NCI-H1694 (cell line): ENCODE results near the gene GOLGB1.
"Not testable (repeated sequence)": the region's sequence is repeated elsewhere in the genome, so short reads cannot be mapped to it uniquely, and the experiment has no call there.

Source experiments
- DNase-seq: peaks from one replicate; lab custom pipeline; 2025; lab: John Stamatoyannopoulos, UW

Gene GOLGB1, protein sequence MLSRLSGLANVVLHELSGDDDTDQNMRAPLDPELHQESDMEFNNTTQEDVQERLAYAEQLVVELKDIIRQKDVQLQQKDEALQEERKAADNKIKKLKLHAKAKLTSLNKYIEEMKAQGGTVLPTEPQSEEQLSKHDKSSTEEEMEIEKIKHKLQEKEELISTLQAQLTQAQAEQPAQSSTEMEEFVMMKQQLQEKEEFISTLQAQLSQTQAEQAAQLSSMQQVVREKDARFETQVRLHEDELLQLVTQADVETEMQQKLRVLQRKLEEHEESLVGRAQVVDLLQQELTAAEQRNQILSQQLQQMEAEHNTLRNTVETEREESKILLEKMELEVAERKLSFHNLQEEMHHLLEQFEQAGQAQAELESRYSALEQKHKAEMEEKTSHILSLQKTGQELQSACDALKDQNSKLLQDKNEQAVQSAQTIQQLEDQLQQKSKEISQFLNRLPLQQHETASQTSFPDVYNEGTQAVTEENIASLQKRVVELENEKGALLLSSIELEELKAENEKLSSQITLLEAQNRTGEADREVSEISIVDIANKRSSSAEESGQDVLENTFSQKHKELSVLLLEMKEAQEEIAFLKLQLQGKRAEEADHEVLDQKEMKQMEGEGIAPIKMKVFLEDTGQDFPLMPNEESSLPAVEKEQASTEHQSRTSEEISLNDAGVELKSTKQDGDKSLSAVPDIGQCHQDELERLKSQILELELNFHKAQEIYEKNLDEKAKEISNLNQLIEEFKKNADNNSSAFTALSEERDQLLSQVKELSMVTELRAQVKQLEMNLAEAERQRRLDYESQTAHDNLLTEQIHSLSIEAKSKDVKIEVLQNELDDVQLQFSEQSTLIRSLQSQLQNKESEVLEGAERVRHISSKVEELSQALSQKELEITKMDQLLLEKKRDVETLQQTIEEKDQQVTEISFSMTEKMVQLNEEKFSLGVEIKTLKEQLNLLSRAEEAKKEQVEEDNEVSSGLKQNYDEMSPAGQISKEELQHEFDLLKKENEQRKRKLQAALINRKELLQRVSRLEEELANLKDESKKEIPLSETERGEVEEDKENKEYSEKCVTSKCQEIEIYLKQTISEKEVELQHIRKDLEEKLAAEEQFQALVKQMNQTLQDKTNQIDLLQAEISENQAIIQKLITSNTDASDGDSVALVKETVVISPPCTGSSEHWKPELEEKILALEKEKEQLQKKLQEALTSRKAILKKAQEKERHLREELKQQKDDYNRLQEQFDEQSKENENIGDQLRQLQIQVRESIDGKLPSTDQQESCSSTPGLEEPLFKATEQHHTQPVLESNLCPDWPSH (N-terminal part only)

DNA sequence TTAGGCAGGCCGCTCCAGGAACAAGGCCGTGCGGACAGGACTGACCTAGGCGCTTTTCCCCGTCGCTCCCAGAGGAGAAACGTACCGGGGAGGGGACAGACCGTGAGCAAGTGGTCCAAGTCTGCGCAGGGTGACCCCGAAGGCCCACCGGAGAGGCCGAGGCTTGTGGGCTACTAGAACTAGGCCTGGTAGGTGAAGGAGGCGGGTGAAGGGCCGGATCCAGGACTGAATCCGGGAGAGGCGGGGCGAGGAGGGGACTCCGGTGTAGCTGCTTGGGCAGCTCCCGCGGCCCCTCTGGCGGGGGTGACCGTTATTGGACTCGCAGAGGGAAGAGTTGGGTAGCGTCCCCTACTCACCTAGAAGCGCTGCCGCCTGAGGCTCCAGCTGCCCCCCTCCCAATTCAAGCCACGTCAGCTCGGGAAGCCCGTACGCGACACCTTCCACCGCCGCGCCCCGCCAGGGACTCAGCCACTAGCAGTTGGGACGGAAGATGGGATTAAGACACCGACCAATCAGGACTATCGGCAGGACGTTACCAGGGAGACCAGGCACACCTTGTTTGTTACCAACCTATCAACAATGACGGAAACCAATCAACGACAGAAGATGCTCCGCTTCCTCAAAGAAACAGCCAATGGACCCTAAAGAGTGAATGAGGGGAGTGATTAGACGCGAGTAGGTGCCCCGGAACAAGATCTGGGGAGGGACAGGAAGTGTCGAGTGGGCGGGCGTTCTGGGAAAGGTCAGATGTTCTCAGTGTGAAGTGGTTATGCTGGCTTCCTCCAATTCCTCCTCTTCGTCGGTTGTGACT is at the start of gene GOLGB1:
Gene GOLGB1 (minus strand): TSS at position 466 of the 811 bp plus-strand sequence. CDS start 18,770 bp downstream, outside the sequence.
- DNase-seq = peak; percentile 95

DNA sequence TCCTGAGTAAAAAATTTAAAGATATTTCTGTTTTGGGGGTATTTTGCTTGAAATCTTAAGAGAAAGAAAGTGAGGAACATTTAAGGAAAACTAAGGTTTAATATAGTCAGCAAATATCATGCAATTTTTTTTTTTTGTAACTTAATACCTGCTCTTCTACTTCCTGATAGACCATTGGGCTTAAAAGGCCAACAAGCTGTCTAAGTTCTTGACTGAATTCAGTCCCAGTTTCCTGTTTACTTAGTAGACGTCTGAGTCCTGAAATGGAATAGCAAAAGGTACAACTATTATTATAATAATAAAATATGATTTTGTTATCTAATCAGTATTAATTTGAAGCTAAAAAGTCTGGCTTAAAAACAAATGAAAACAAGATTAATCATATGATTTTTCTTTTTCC is 47.4 kb upstream of the GOLGB1 start:
- no peak for DNase-seq

DNA sequence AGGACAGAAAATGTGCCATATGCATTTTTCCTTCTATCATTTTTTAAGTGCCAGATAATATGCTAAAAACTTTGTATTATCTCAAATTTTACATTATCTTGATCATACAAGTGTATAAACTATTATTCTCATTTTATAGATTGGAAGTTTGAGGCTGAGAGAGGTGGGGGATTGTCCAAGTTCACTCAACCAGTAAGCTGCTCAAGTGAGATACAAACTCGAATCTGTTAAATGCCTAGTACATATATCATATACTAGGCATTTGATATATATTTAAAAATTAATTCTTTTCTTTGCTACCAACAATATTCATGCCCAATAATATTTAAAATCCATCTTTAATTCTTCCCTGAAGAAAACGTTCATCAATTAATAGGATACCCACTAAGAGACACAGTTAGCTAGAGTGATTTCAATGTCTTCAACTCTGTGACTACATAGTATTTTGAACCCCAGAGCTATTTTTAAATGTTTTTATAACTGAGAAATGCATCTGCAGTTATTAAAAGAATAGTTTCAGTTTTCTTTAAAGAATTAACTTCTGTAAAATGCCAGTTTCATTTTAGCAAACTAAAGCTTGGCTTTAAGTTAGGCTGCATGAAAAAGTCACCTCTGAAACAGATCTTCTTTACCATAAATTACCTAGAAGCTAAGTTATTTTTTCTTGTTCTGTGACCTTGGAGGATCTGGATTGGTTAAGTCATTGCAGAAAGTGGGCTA is 44.9 kb upstream of the GOLGB1 start:
- no peak for DNase-seq

DNA sequence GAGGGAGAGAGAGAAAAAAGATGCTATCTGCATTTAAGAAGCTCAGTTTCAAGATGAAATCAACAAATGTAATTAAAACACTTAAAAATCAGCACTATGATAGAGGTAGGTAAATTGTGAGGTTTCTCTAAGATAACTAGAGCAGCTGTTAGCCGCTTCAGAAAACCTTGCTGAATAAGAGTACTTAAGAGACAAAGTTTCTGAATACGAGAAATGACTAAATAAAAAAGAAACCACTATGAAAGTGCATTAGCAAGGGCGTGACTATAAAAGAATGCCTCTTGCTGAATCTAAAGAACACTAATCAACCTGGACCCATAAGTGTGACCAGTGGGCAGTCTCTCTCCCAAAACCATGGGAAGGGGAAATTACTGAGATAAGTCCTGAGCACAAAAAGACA is 43.5 kb upstream of the GOLGB1 start:
- DNase-seq = no peak

DNA sequence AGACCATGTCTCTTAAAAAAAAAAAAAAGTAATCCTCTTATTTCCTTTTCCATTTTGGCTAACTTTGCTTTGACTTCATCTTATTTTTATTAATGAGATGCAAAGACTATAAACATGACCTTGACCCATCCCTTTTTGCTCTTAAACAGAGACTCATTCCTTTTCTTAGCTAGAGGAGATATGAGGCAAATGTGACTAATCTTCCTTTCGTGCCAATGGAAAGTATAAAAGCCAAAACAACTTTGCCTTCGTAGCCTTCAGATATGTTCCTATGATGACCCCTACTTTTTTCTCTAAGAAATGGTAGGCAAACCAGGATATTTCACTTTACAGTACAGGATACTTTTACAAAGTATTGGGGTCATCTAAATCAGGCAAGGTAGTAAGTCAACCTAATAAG is 36.9 kb upstream of the GOLGB1 start:
- no peak for DNase-seq

DNA sequence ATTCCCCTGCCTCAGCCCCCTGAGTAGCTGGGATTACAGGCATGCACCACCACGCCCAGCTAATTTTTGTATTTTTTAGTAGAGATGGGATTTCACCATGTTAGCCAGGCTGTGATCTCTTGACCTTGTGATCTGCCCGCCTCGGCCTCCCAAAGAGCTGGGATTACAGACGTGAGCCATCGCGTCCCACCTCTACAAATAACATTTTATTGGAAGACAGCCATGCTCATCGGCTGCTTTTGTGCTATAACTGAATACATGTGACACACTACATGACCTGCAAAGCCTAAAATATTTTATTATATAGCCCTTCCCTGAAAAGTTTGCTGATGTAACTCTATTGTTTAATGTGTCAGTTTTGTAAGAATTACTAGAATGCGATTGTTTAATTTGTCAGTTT is 33.2 kb upstream of the GOLGB1 start:
- DNase-seq = not testable (repeated sequence)

DNA sequence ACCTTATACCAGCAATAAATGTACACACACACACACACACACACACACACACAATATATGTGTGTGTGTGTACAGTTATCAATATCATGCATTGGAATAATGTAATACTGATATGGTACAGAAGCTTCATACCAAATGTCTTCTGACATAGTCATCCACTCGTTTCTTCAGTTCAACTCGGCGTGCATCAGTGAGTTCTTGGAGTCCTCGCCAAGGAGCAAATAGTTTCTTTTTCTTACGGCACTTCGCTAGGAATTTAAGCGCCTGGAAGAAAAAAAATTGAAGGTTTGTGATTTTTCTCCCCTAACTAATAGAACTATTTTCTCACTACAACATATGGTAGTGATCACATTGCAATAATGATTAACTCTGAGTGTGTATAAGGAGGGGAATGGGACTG is 32.1 kb upstream of the GOLGB1 start:
- no peak for DNase-seq

DNA sequence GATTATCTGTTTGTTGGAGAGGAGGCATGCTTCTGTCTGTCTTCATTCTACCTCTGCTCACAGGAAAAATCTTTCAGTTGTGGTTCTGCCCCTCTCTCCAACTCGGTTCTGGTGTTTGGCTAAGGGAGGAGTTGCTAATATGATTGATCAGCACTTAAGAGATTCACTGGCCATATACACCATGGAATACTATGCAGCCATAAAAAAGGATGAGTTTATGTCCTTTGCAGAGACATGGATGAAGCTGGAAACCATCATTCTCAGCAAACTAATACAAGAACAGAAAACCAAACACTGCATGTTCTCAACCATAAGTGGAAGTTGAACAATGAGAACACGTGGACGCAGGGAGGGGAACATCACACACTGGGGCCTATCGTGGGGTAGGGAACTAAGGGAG is 25.6 kb upstream of the GOLGB1 start:
- not testable (repeated sequence) for DNase-seq

DNA sequence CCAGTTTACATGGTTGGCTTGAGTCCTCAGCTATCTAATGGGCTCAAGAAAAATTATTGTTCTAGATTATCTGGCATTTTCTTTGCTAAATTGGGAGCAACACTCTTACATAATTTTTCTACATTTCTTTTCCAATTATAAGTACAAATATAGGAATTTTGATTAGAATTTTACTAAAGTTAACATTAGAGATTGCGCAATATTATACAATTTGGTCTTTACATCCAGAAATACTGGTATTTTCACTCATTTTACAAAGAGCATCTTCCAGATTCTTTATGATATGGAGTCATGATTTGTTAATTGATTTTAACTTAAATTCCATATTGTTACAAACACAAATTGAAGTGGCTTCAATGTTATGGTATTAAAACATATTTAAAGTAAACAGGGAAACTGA is 19.7 kb upstream of the GOLGB1 start:
- DNase-seq = no peak

DNA sequence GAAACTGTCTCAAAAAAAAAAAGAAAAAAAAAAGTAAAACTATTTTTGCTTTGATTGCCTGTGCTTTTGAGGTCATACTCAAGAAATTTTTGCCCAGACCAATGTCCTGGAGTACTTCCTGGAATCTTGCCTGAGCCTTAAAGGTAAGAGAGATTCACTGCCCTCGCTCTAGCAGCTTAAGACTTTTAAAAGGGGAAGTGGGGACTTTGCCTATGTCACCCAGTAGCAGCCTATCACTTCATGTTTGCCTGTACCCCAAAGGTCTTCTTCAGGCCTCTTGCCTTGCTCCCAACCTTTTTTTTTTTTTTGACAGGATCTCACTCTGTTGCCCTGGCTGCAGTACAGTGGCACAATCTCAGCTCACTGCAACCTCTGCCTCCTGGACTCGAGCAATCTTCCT is 18.9 kb upstream of the GOLGB1 start:
- no peak for DNase-seq

DNA sequence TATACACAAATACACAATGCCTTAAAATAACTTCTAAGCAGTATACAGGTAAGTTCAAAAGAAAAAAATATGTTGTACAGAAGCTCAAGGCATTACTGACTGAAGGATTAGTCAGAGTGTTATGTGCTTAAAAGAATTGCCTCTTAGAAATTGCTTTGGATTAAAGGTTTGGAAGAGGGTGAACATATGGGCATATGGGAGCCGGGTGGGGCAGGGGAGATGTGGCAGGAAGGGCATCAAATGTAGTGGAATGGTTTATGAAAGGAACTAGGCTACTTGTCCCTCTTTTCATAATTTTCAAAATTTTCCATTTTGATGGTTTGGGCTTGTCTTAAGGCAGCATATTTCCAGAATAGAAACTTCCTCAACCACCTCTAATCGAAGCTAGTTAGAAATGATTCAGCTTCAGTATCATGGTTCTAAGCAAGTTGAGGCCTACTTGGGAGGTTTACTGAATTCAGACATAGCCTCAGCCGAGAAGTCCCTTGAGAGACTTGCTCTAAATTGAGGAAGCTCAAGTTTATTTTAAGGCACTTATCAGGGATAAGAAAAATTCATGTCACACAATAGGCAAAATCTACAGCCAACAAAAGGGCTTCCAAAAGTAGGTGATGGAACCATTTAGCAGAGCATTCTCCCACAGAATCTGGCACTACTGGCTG is 10.1 kb upstream of the GOLGB1 start:
- no peak for DNase-seq

DNA sequence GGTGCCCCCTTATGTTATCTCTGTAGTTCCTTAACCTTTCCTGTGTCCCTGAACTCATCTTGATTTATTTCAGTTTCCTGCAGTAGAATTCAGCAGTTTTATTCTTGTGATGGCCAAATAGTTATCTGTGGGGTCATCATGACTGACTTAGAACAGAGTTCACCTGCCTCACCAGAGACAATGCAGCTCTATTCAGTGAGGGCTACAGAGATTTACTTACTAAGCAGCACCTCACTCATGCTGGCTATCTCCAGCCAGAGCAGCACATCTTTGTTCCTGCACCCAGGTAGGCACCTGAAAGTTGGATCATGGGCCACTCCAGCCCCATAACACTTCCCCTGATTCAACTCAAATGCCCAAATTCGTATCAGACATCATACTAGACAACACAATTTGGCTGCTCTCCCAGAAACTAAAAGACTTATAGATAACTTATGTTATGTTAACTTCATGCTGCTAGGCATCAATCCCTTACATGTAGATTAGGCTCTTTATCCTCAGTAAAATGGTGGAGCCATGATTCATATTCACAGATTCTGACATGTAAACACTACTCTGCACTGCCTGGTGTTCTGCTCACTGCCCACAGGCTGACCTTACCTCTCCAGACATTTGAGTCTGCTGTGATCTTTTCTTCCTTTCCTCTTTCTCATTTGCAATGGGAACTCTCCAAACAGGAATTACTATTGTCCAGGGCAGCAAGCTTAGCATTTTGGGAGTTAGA is 9.3 kb upstream of the GOLGB1 start:
- DNase-seq = no peak

DNA sequence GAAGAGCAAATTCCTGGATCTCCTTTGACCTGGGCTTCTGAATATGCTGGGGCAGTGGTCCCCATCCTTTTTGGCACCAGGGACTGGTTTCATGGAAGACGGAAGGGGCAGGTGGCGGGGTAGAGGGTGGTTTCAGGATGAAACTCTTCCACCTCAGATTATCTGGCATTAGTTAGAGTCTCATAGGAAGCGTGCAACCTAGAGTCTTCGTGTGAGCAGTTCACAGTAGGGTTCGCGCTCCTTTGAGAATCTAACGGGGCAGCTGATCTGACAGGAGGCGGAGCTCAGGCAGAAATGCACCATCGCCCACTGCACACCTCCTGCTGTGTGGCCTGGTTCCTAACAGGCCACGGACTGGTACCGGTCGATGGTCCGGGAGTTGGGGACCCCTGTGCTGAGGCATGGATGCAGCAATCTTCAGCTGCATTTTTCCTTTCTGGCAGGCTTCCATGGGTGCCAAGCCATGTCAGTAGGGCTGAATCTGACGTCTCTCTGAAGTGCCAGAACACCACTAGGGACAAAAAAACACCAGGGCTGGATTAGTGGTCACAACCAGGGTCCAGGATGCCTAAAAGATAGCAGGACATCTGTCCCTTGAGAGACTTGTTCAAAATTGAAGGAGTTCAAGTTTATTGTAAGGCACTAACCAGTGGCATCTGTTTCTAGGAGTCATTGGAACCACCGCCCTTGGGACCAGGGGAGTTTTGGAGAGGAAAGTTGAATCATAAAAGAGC is 8.4 kb upstream of the GOLGB1 start:
- no peak for DNase-seq

DNA sequence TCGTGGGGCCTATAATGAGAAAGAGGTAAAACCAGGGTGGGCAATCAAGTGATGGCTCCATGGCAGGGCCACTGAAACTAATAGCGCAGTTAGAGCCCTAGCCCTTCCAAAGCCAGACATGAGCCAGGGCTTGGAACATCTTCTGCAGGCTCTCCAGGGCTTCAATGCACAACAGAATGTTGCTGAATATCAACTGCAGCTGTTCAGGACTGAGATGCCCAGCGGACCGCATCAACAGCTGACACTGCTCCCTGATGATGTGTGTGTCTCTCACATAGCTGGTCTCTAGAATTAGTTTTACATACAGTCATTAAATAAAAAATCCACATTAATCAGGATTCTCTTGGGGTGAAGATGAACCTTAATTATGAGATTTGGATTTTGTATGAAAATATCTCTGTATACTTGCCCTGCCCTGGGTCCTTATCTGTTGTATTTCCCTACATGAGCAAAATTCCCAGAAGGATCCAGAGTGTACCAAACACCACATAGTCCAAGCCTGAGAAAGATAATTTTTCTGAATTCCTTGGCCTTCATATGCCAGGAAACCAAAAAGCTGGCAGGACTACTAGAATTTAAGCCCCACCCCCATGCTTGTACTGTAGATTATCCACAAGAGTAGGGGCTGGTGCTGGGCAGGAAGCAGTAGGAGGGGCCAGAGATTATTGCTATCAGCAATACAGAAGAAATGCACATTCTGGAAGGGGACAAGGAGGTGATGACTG is 7.7 kb upstream of the GOLGB1 start:
- DNase-seq = peak; percentile 6

DNA sequence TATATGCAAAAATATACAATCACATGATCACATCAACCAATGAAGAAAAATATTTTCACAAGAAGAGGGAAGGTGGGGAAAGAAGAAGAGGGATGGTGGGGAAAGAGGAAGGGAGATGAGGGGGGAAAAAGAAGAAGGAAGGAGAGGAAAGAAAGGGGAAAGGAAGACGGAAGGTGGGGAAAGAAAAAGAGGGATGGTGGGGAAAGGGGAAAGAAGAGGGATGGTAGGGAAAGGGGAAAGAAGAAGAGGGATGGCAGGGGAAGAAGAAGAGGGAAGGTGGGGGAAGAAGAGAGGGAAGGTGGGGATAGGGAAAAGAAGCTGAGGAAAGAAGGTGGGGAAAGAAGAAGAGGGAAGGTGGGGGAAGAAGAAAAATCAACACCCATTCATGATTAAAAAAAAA is 3.2 kb upstream of the GOLGB1 start:
- DNase-seq = no peak

DNA sequence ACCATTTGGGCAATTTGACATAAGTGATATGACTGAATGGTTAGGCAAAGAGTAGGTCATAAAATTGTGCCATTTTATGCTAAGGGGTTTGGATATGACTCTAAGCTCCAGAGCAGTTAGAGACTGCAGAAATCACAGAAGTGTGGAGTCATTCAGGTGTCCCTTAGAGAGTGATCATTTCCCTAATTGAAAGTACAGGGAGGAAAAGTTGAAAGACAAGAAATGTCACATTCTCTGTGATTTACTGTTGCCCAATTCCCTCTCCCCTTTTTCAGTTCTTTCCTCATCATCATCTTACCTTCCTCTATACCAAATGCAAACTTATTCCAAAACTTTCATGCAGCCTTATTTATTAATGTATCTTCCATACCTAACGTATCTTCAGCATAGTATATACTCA is 2.7 kb upstream of the GOLGB1 start:
- DNase-seq = no peak

DNA sequence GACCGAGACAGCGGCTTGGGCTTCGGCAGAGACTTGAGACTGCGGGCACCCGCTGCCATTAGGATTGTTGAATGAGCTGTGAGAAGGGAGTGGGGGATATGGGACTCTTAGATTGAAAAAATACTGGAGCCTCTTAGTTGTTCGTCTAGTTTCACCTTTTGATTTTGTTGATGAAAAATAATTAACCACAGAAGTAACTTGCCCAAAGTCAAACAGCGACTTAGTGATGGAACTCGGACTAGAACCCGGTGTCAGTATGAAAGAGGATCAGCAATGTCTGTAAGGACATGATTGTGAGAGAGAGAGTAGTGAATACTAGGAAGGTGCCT is 510 bp upstream of the GOLGB1 start:
- DNase-seq = no peak

DNA sequence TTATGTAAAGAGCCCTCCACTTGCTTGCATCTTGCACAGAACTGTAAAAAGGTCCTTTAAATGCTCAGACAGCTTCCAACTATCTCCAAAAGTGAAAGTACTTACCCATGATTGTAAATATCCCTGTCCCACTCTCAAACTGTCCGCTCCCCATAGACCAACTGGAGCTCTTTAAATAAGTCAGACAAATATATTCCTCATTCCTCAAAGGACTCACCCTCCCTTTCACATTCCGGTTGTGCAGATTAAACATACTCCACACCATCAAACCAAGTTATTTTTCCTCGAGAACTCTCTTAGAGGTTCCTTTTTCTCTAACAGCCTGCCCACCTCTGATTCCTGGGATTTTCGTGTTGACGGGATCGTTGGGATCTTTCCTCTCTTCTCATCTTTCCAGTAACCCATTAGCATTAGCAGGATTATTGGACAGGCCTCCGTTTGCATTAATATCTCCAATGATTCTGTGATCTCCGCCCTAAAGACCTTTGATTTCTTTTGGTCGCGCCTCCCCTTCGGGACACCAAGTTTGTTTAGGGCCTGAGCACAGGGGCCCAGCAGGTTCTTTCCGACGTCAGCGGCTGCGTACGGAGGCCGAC is 763 bp downstream of the GOLGB1 start:
- no peak for DNase-seq
